ENCODE results near the gene ARL6IP1. TPM values are rescaled to one million over a fixed set of nuclear protein-coding genes. Genes with fewer than 3 reads are reported as not detected.

Gene ARL6IP1
- 195 and 261 TPM in 2 replicates for total RNA-seq

DNA sequence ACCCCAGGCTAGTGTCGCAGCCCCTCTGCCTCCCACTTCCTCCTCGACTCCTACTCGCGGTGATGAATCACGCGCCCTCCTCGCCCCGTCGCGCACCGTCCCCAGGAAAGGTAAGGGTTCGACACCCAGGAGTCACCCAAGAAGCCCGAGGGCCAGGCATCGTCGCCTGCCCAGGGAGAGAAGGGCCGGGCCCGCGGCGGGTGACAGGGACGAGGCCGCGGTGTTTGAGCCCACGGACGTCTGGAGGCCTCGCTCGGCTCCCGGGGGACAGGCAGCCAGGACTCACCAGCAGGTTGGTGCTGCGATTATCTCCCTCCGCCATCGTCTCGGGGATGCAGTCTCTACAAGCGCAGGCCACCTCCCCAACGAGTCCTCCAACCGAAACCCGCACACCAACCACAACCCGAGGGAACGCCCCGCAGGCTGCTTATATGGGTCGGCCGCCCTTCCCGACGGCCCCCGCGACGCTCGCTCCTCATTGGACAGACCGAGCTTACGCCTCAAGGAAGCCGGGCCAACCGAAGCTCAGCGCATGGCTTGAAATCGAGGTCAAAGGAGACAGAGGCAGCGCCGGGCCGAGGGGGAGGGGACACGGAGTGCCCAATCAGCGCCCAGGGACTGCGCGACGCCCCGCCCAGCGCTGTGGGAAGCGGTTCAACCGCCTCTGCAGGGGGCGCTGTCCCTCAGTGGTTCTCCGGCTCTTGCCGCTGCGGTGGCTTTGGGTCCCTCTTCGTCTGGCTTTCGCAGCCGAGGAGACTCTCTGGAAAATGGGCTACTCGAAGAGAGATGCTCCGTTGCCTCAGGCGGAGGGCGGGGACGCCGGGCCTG, at the start of gene ARL6IP1:
Gene ARL6IP1 (minus strand): TSS at position 405 of the 828 bp plus-strand sequence. CDS start 83 bp downstream, at position 322.

DNA sequence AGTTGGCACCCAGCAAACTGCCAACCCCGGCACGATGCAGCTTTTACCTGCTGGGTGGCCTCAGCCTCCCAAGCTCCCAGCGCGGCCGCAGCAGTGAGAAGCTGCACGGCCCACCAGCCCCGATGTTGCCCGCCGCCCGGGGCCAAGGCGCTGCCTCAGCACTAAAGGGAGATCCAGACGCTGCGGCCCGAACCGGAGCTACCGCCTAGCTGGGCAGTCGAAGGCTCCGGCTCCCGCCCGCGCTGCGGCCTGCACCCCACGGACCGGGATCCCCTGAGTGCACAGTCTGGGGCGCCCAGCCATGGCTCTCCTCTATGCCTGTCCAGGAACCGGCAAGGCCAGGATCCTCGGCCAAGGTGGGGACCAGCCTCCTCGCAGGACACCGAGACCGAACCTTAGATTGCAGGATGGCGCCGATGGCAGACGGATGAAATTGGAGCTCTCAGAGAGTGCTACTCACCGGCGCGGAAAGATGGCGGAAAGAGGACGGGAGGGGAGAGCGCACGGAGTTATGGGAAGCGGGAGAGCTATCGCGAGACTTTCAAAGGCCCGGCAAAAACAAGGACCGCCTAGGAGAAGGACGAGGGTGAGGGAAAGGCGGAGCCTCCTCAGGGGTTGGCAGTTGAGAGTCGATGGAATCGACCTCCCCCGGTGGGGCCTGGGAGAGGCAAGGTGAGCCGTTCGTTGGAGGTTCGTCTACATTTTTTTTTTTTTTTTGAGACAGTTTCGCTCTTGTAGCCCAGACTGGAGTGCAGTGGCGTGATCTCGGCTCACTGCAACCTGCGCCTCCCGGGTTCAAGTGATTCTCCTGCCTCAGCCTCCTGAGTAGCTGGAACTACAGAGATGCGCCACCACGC, 11.3 kb downstream of the ARL6IP1 start, which contains the start of gene RPS15A:
Gene RPS15A (minus strand): TSS at position 485 of the 857 bp plus-strand sequence. CDS start 1,221 bp downstream, outside the sequence.

Other genes with a start within 250 kb of the ARL6IP1 start
- 114 and 133 TPM in 2 replicates for gene NOMO2, start 239.5 kb downstream of the ARL6IP1 start, total RNA-seq
- gene RPS15A, start 11.2 kb downstream of the ARL6IP1 start, total RNA-seq: 1,477 and 1,730 TPM in 2 replicates
- 79.3 and 81.7 TPM in 2 replicates for gene SMG1, start 124.9 kb upstream of the ARL6IP1 start, total RNA-seq
- 1.4 and 2.5 TPM in 2 replicates for gene TMC7, start 182.4 kb upstream of the ARL6IP1 start, total RNA-seq

Data from articular chondrocyte of knee joint (primary cell).